Esophagus muscularis mucosa (tissue), 4 donors: ENCODE measurements around the gene ABHD17A.

Experiments
- CTCF ChIP-seq, 3 experiments: fragments of 200-600 bp in 2 of 3; fragments of 450-650 bp in 1 of 3; sonication (generic) in 2 of 3; IDR thresholded peaks; one replicate each; pipeline ENCODE4 v1.5.1; 2017 to 2019; ENCODE audit warnings: antibody characterized with exemption in 3 of 3, mild to moderate bottlenecking in 2 of 3, moderate library complexity in 1 of 3
- EP300 ChIP-seq: sonication (generic); formaldehyde crosslinking; IDR thresholded peaks from one replicate; pipeline ENCODE4 v1.6.1; 2017; ENCODE audit warnings: antibody characterized with exemption
- POLR2A ChIP-seq: fragments of 450-650 bp; IDR thresholded peaks from one replicate; pipeline ENCODE4 v1.6.1; 2017; ENCODE audit warnings: antibody characterized with exemption, moderate library complexity, mild to moderate bottlenecking, low read depth
- POLR2AphosphoS5 ChIP-seq, 2 donors: sonication (generic); formaldehyde crosslinking; IDR thresholded peaks; one replicate each; pipeline ENCODE4 v1.6.1; 2017; ENCODE audit warnings: antibody characterized with exemption in 2 of 2

GRCh38 chr19:1829958-1830357 lies 55.3 kb downstream of the ABHD17A start:
- TF ChIP-seq CTCF (IDR thresholded peaks at IDR 0.05) (no peak), POLR2A (no peak), POLR2AphosphoS5 (IDR thresholded peaks at IDR 0.05) (no peak), EP300 (no peak)
